Measurements from ENCODE around the gene ZNF526.

DNA sequence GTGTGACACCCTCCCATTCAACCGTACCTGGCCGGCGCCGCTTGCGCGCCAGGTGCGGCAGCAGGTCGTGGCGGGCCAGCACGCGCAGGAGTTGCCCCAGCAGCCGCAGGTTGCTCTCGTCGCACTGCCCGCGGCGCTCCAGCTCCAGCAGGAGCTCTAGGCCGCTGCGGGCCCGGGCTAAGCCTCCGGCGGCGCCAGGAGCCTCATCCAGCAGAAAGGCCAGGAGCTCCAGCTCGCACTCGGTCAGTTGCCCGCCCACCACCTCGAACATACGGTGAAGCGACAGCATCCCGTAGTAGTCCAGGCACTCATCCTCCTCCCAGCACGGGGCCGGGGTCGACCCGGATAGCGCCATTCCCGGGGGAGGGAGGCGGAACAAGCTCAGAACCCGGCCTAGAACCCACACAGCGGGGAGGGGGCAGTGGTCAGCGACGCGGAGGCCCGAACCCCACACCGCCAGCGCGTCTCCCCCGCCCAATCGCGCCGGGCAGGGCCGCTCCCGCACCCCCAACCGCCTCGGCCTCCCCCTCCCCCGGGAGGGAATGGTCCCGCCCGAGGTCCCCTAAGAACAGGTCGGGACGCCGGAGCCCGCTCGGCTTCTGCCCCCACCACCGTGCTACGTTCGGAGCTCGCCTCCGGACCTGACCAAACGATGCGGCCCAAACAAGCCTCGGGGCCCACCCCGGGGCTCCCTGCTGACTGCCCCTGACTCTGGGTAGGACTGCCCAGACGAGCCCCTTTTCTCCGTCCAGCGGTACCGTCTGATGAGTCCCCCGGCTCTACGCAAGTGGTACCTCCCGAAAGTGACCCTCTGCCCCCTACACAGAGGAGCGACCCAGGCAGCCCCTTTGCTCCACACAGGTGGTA lies 3.2 kb upstream of the ZNF526 start:
- TF ChIP-seq GABPA (IDR thresholded peaks at IDR 0.05; ENCODE audit: low read depth), result no peak
- TF ChIP-seq, protein P1, sequence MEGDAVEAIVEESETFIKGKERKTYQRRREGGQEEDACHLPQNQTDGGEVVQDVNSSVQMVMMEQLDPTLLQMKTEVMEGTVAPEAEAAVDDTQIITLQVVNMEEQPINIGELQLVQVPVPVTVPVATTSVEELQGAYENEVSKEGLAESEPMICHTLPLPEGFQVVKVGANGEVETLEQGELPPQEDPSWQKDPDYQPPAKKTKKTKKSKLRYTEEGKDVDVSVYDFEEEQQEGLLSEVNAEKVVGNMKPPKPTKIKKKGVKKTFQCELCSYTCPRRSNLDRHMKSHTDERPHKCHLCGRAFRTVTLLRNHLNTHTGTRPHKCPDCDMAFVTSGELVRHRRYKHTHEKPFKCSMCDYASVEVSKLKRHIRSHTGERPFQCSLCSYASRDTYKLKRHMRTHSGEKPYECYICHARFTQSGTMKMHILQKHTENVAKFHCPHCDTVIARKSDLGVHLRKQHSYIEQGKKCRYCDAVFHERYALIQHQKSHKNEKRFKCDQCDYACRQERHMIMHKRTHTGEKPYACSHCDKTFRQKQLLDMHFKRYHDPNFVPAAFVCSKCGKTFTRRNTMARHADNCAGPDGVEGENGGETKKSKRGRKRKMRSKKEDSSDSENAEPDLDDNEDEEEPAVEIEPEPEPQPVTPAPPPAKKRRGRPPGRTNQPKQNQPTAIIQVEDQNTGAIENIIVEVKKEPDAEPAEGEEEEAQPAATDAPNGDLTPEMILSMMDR (IDR thresholded peaks at IDR 0.05; ENCODE audit: insufficient read depth, low read length), result no peak
